OCI-LY7 (cell line): Measurements from ENCODE around the gene SNX15. TPM values are rescaled to one million over a fixed set of nuclear protein-coding genes. Genes with fewer than 3 reads are reported as not detected.

Experiments used
- BruUV-seq: library from RNA; stranded (reverse); fragments of 400-500 nt; replicated peaks from 2 replicates; lab custom pipeline; 2021; lab: Mats Ljungman, UMichigan
- CTCF ChIA-PET: fragments of 300-600 bp; sonication (Branson Sonifier 250); formaldehyde crosslinking; loops from one replicate; lab custom pipeline; 2022; ENCODE audit warnings: antibody characterized with exemption; ENCODE audit not compliant: unreplicated experiment; lab: Charles Lee
- POLR2A ChIA-PET: fragments of 300-600 bp; sonication (Branson Sonifier 250); formaldehyde crosslinking; loops from one replicate; lab custom pipeline; 2022; ENCODE audit warnings: antibody characterized with exemption; lab: Charles Lee
- DNase-seq: peaks from one replicate; pipeline ENCODE4 v3.0.0-alpha.2; 2015; ENCODE audit warnings: low spot score
- H2AFZ ChIP-seq: fragments of 200-600 bp; sonication (generic), shearing (Covaris generic); 2 replicates; pipeline ENCODE4 v1.6.1; 2014; ENCODE audit warnings: mild to moderate bottlenecking, antibody characterized with exemption, low read length, moderate library complexity
- H3K27ac ChIP-seq: fragments of 200-600 bp; sonication (generic); 2 replicates; pipeline ENCODE4 v1.5.1; 2014; ENCODE audit warnings: mixed run types, low read depth, mild to moderate bottlenecking, moderate library complexity, low read length, inconsistent platforms; ENCODE audit not compliant: poor library complexity, severe bottlenecking
- H3K36me3 ChIP-seq: fragments of 200-600 bp; sonication (generic); 2 replicates; pipeline ENCODE4 v1.6.1; 2014; ENCODE audit warnings: mild to moderate bottlenecking, antibody characterized with exemption, low read length, moderate library complexity, mixed read lengths; ENCODE audit not compliant: insufficient read depth
- H3K4me1 ChIP-seq: fragments of 200-600 bp; sonication (generic); 2 replicates; pipeline ENCODE4 v1.5.1; 2014; ENCODE audit warnings: mild to moderate bottlenecking, low read length; ENCODE audit not compliant: insufficient read depth, poor library complexity, severe bottlenecking
- H3K4me2 ChIP-seq: fragments of 200-600 bp; sonication (generic); 2 replicates; pipeline ENCODE4 v1.6.1; 2014; ENCODE audit warnings: mild to moderate bottlenecking, low read length
- H3K4me3 ChIP-seq: fragments of 200-600 bp; sonication (generic); 2 replicates; pipeline ENCODE4 v1.5.1; 2014; ENCODE audit warnings: mild to moderate bottlenecking, low read depth, low read length; ENCODE audit not compliant: poor library complexity, severe bottlenecking
- H3K79me2 ChIP-seq: fragments of 200-600 bp; sonication (generic); 2 replicates; pipeline ENCODE4 v1.6.1; 2016; ENCODE audit warnings: low read depth, mild to moderate bottlenecking, low read length, moderate library complexity, mixed read lengths; ENCODE audit not compliant: insufficient read depth
- H3K9me2 ChIP-seq: fragments of 200-600 bp; sonication (generic); 2 replicates; pipeline ENCODE4 v1.6.1; 2016; ENCODE audit warnings: mild to moderate bottlenecking, low read length, mixed read lengths; ENCODE audit not compliant: insufficient read depth
- H3K9me3 ChIP-seq: fragments of 200-600 bp; sonication (generic); 2 replicates; pipeline ENCODE4 v1.6.1; 2014; ENCODE audit warnings: mild to moderate bottlenecking, mixed run types, low read length, mixed read lengths
- H4K20me1 ChIP-seq: fragments of 200-600 bp; sonication (generic); 2 replicates; pipeline ENCODE4 v1.6.1; 2014; ENCODE audit warnings: mild to moderate bottlenecking, antibody characterized with exemption, low read length, moderate library complexity, mixed read lengths; ENCODE audit not compliant: insufficient read depth
- CTCF ChIP-seq: fragments of 200-600 bp; sonication (generic); conservative IDR thresholded peaks from 2 replicates; pipeline ENCODE4 v1.5.1; 2014; ENCODE audit warnings: mild to moderate bottlenecking, antibody characterized with exemption, low read length, moderate library complexity, mixed read lengths
- EZH2phosphoT487 ChIP-seq: fragments of 200-600 bp; sonication (generic); IDR thresholded peaks from 2 replicates; pipeline ENCODE4 v1.6.1; 2018; ENCODE audit warnings: low read depth, borderline replicate concordance, mild to moderate bottlenecking, mixed run types, antibody characterized with exemption, low read length, moderate library complexity, mixed read lengths
- intact Hi-C: fragments of 100-400 bp; cut with micrococcal nuclease; formaldehyde crosslinking; loops from one replicate; pipeline ENCODE4 v1.10.0; 2022; ENCODE audit not compliant: unreplicated experiment
- total RNA-seq, 2 experiments: library from RNA; depleted of rRNA in 1 of 2; stranded (reverse); fragments of >200 nt in 1 of 2; shearing (Covaris generic) in 1 of 2; gene quantifications; 2 replicates each; pipeline ENCODE4 v1.2.3, GENCODE V29; 2014 to 2022

Gene SNX15
- total RNA-seq, 2 experiments from 2014 or later, result 25.9 to 28.3 TPM

- Histone ChIP-seq H3K27ac (no peak overlapping the region), H3K9me2 (no peaks in the 10 kb centered on the region), H3K4me1 (peaks cover 8% of the 10 kb centered on the region), H3K4me3 (no peak overlapping the region), H3K36me3 (no peaks in the 10 kb centered on the region), H3K9me3 (no peaks in the 10 kb centered on the region), H2AFZ (no peak overlapping the region), H4K20me1 (no peaks in the 10 kb centered on the region), H3K4me2 (no peak overlapping the region), H3K79me2 (no peaks in the 10 kb centered on the region)
- TF ChIP-seq EZH2phosphoT487, result no peak
- no peak for TF ChIP-seq CTCF
- intact Hi-C loops, result no loop called here
- CTCF ChIA-PET, result interaction anchor here (0.7 kb wide), 1 partner anchor 37 kb away, joined by 3 read pairs; no protein-coding TSS in a partner anchor
- no TSS peak for BruUV-seq
- POLR2A ChIA-PET, result interaction anchor here (0.6 kb wide), 1 partner anchor 164 kb away, joined by 5 read pairs; no protein-coding TSS in a partner anchor
- DNase-seq, result no peak
These were observed 18.4 kb upstream of the SNX15 start for GRCh38 chr11:65008873-65009272.

GRCh38 chr11:65013130-65013887 lies 13.9 kb upstream of the SNX15 start:
- Histone ChIP-seq H3K36me3 (peaks cover 18% of the 10 kb centered on the region), H2AFZ (peak overlapping the region; percentile 85; the same call in 1 of the 2 replicates), H3K9me2 (no peaks in the 10 kb centered on the region), H4K20me1 (no peaks in the 10 kb centered on the region), H3K4me2 (peak overlapping the region; percentile 73), H3K9me3 (no peaks in the 10 kb centered on the region), H3K4me3 (peak overlapping the region; percentile 83), H3K79me2 (peaks cover 26% of the 10 kb centered on the region), H3K4me1 (peaks cover 26% of the 10 kb centered on the region), H3K27ac (peak overlapping the region; percentile 92)
- CTCF ChIA-PET, result interaction anchor here (0.6 to 1.2 kb wide), 6 partner anchors 10 to 165 kb away, joined by 3 to 4 read pairs (median 4); partner anchors contain the start of gene CDCA5
- TF ChIP-seq CTCF, result peak; percentile 79
- no peak for TF ChIP-seq EZH2phosphoT487
- intact Hi-C loops, result loop anchor here (1.0 to 10.0 kb wide), 7 partner anchors 39 to 251 kb away; partner anchors contain the start of genes CAPN1, CDCA5, POLA2 and PPP2R5B
- BruUV-seq, result TSS peak; percentile 86
- POLR2A ChIA-PET, result interaction anchor here (0.5 to 1.5 kb wide), 7 partner anchors 10 to 122 kb away, joined by 3 to 13 read pairs (median 4); partner anchors contain the start of gene PPP2R5B
- peak; percentile 93 for DNase-seq
